Coronary artery (tissue), 2 donors: ENCODE data around the gene P2RY8.

Experiments
- DNase-seq: peaks from one replicate; pipeline ENCODE4 v3.0.0-alpha.2; 2017; ENCODE audit warnings: low spot score
- H3K27ac ChIP-seq, 2 donors: fragments of 200-600 bp; sonication (generic); one replicate each; pipeline ENCODE4 v1.5.1; 2016 to 2019
- H3K4me3 ChIP-seq: fragments of 200-600 bp; sonication (generic); 2 replicates; pipeline ENCODE4 v1.5.1; 2016; ENCODE audit warnings: mild to moderate bottlenecking, moderate library complexity
- CTCF ChIP-seq: fragments of 200-600 bp; sonication (generic); IDR thresholded peaks from one replicate; pipeline ENCODE4 v1.5.1; 2019; ENCODE audit warnings: antibody characterized with exemption

Gene P2RY8

GRCh38 chrX:1422135-1422465 is 114.9 kb downstream of the P2RY8 start:
- no peak overlapping the region for H3K4me3 ChIP-seq
- no peak overlapping the region for H3K27ac ChIP-seq
- no peak for TF ChIP-seq CTCF
- no peak for DNase-seq

GRCh38 chrX:1421433-1422134 is 115.4 kb downstream of the P2RY8 start:
- no peak overlapping the region for H3K27ac ChIP-seq
- DNase-seq = no peak
- TF ChIP-seq CTCF = no peak

GRCh38 chrX:1420371-1420770 is 116.6 kb downstream of the P2RY8 start:
- DNase-seq = no peak
- Histone ChIP-seq H3K4me3 (no peak overlapping the region), H3K27ac (no peak overlapping the region)
- TF ChIP-seq CTCF = no peak

More at GRCh38 chrX:1421433-1422134, 115.4 kb downstream of the P2RY8 start:
- no peak overlapping the region for H3K4me3 ChIP-seq

- Histone ChIP-seq H3K4me3 (no peak overlapping the region), H3K27ac (no peak overlapping the region)
- DNase-seq = no peak
- no peak for TF ChIP-seq CTCF
Observed at GRCh38 chrX:1419545-1420355, 117.2 kb downstream of the P2RY8 start.

GRCh38 chrX:1418901-1419544 is 118.0 kb downstream of the P2RY8 start:
- no peak for DNase-seq
- Histone ChIP-seq H3K27ac (no peak overlapping the region), H3K4me3 (no peak overlapping the region)
- TF ChIP-seq CTCF = no peak

- TF ChIP-seq CTCF = no peak
- no peak for DNase-seq
- Histone ChIP-seq H3K27ac (no peak overlapping the region), H3K4me3 (no peak overlapping the region)
Observed at GRCh38 chrX:1417921-1418771, 118.8 kb downstream of the P2RY8 start.
